Cardiac fibroblast (primary cell): Measurements from ENCODE around the gene GOSR2.
"Not testable (repeated sequence)": the region's sequence is repeated elsewhere in the genome, so short reads cannot be mapped to it uniquely, and the experiment has no call there.

Experiments
- DNase-seq, 2 donors: peaks; one replicate each; pipeline versions ENCODE4 v3.0.0 to v3.0.0-alpha.2; 2010; ENCODE audit warnings: low read depth in 2 of 2
- H3K4me3 ChIP-seq, 2 donors: replicated peaks in 1 of 2; 1 replicate in 1 of 2; 2 replicates in 1 of 2; pipeline ENCODE4 v1.5.1; 2011; ENCODE audit warnings: low read depth in 2 of 2, low read length in 2 of 2, mild to moderate bottlenecking in 2 of 2, moderate library complexity in 1 of 2
- CTCF ChIP-seq: IDR thresholded peaks from one replicate; pipeline ENCODE4 v1.5.1; 2011; ENCODE audit warnings: low read depth, mild to moderate bottlenecking, low read length, inconsistent platforms

Gene GOSR2

DNA sequence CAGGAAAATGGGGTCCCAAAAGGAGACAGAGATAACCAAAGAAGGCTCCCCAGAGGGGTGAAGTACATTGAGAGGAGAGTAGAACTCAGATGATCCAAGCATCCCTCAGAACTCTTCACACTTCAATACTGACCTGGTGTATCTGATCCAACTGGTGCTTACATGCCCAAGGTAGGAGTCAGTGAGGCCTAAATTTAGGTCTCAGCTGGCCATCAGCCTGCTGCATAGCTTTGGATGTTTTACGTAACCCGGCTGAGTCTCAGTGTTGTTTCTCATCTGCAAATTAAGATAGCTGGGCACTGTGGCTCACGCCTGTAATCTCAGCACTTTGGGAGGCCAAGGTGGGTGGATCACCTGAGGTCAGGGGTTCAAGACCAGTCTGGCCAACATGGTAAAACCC is 11.6 kb upstream of the GOSR2 start:
- no peak for DNase-seq
- no peak for TF ChIP-seq CTCF
- no peak overlapping the region for H3K4me3 ChIP-seq

GRCh38 chr17:46915596-46915995 is 7.4 kb upstream of the GOSR2 start:
- no peak for DNase-seq
- H3K4me3 ChIP-seq = no peak overlapping the region
- no peak for TF ChIP-seq CTCF

- no peak for TF ChIP-seq CTCF
- no peak overlapping the region for H3K4me3 ChIP-seq
- DNase-seq = peak in 1 of 2 donors; percentile 13
Measured at GRCh38 chr17:46916211-46916610, 6.7 kb upstream of the GOSR2 start.

- H3K4me3 ChIP-seq = no peak overlapping the region
- TF ChIP-seq CTCF = no peak
- no peak for DNase-seq
Measured at GRCh38 chr17:46916623-46917022, 6.3 kb upstream of the GOSR2 start.

DNA sequence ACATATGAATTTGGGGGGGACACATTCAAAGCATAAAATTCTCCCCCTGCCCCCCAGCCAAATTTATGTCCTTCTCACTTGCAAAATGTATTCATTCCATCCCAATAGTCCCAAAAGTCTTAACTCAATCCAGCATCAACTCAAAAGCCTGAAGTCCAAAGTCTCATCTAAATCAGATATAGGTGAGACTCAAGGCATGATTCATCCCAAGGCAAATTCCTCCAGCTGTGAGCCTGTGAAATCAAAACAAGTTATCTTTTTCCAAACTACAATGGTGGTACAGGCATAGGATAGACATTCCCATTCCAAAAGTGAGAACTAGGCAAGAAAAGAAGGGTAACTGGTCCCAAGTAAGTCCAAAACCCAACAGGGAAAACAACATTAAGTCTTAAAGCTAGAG is 5.9 kb upstream of the GOSR2 start:
- no peak for TF ChIP-seq CTCF
- DNase-seq = no peak
- no peak overlapping the region for H3K4me3 ChIP-seq

DNA sequence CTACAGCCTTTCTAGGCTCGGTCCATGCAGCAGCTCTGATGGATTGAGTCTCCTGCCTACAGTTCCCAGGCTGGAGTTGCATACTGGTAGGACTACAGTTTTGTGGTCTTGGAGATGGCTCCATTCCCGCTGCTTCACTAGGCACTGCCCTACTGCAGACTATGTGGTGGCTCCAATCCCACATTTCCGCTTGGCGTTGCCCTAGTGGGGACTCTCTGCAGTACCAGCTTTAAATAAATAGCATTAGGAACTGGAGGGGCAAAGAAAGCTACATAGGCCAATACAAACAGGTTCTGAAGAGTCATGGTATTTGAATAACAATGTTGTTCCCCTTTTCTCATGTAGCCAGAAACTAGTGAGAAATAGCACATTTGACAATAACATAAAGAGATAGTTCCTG is 5.4 kb upstream of the GOSR2 start:
- H3K4me3 ChIP-seq = no peak overlapping the region
- DNase-seq = no peak
- TF ChIP-seq CTCF = no peak

GRCh38 chr17:46921962-46922361 is 998 bp upstream of the GOSR2 start:
- H3K4me3 ChIP-seq = peak overlapping the region in 1 of 2 donors; percentile 95
- DNase-seq = not testable (repeated sequence)
